GM12878 (cell line): Measurements from ENCODE around the gene MED22. TPM values are rescaled to one million over a fixed set of nuclear protein-coding genes. Genes with fewer than 3 reads are reported as not detected.

ENCODE experiments used
- ATAC-seq: fragments of 200-7000 bp; cut with Tn5 transposase; 3 replicates; pipeline ENCODE4 v1.9.1; 2020; ENCODE audit warnings: mild to moderate bottlenecking, moderate library complexity
- BruUV-seq: library from RNA; stranded (reverse); fragments of 400-500 nt; replicated peaks from 2 replicates; lab custom pipeline; 2021; lab: Mats Ljungman, UMichigan
- CTCF ChIA-PET: fragments of 300-600 bp; sonication (Branson Sonifier 250); formaldehyde crosslinking; extraction: SDS; loops from one replicate; lab custom pipeline; 2021; ENCODE audit warnings: inconsistent platforms; lab: Yijun Ruan, JAX
- POLR2A ChIA-PET: fragments of 350-600 bp; formaldehyde crosslinking; extraction: SDS; loops from one replicate; lab custom pipeline; 2021; ENCODE audit warnings: inconsistent platforms; lab: Charles Lee
- RAD21 ChIA-PET: fragments of 300-600 bp; sonication (Branson Sonifier 250); formaldehyde crosslinking; loops from one replicate; lab custom pipeline; 2023; ENCODE audit warnings: antibody characterized with exemption; ENCODE audit not compliant: unreplicated experiment; lab: Charles Lee
- SMC1A ChIA-PET: fragments of 300-600 bp; sonication (Branson Sonifier 250); formaldehyde crosslinking; loops from one replicate; lab custom pipeline; 2023; ENCODE audit not compliant: unreplicated experiment, uncharacterized antibody; lab: Charles Lee
- DNase-seq: peaks from one replicate; pipeline ENCODE4 v3.0.0-alpha.2; 2011; ENCODE audit warnings: low read depth, low spot score
- FAIRE-seq: peaks from 3 replicates; lab custom pipeline; 2011; peaks lifted over from hg19 to GRCh38; lab: Jason Lieb, UNC
- H2AFZ ChIP-seq: 2 replicates; pipeline ENCODE4 v1.6.0; 2011; ENCODE audit warnings: low read depth, low read length, control low read depth; ENCODE audit not compliant: control insufficient read depth
- H3K27ac ChIP-seq: 2 replicates; pipeline ENCODE4 v1.5.1; 2011; ENCODE audit warnings: control low read depth; ENCODE audit not compliant: control insufficient read depth, insufficient read depth
- H3K27me3 ChIP-seq, 2 experiments: replicated peaks in 1 of 2; 2 replicates each; pipeline versions ENCODE4 v1.6.0 to v1.6.1; 2011; ENCODE audit warnings: low read length in 1 of 2; ENCODE audit not compliant: control insufficient read depth in 2 of 2, insufficient read depth in 2 of 2
- H3K36me3 ChIP-seq, 2 experiments: 2 replicates each; pipeline ENCODE4 v1.5.1; 2011; ENCODE audit warnings: low read length in 1 of 2; ENCODE audit not compliant: control insufficient read depth in 2 of 2, insufficient read depth in 2 of 2
- H3K4me1 ChIP-seq: 2 replicates; pipeline ENCODE4 v1.6.1; 2011; ENCODE audit warnings: mild to moderate bottlenecking, low read length, moderate library complexity, mixed read lengths; ENCODE audit not compliant: control insufficient read depth, insufficient read depth
- H3K4me2 ChIP-seq: 2 replicates; pipeline ENCODE4 v1.6.0; 2011; ENCODE audit warnings: control low read depth; ENCODE audit not compliant: control insufficient read depth, insufficient read depth
- H3K4me3 ChIP-seq: fragments of 200-600 bp; sonication (generic); 2 replicates; pipeline ENCODE4 v1.5.1; 2016
- H3K79me2 ChIP-seq: 2 replicates; pipeline ENCODE4 v1.6.0; 2011; ENCODE audit warnings: low read length; ENCODE audit not compliant: control insufficient read depth, insufficient read depth
- H3K9ac ChIP-seq: 2 replicates; pipeline ENCODE4 v1.8.0; 2011; ENCODE audit warnings: low read length, control low read depth, mixed read lengths; ENCODE audit not compliant: control insufficient read depth, insufficient read depth
- H3K9me3 ChIP-seq: replicated peaks from 3 replicates; pipeline ENCODE4 v1.5.1; 2011; ENCODE audit warnings: mild to moderate bottlenecking, low read length; ENCODE audit not compliant: control insufficient read depth, insufficient read depth
- H4K20me1 ChIP-seq: 2 replicates; pipeline ENCODE4 v1.6.0; 2011; ENCODE audit not compliant: control insufficient read depth, insufficient read depth
- EP300 ChIP-seq, 2 experiments: fragments of 150-350 bp in 1 of 2; IDR thresholded peaks; 2 replicates each; pipeline ENCODE4 v1.6.1; 2011 to 2012; ENCODE audit warnings: low read depth in 2 of 2, low read length in 2 of 2, borderline replicate concordance in 1 of 2, improper control_type of control experiment in 1 of 2, inconsistent platforms in 1 of 2; ENCODE audit not compliant: control insufficient read depth in 1 of 2
- ETV6 ChIP-seq, 2 experiments: fragments of 450-650 bp in 1 of 2; IDR thresholded peaks in 1 of 2; conservative IDR thresholded peaks in 1 of 2; 2 replicates each; pipeline ENCODE4 v1.6.1; 2014; ENCODE audit warnings: antibody characterized with exemption in 1 of 2, borderline replicate concordance in 1 of 2, low read depth in 1 of 2, mild to moderate bottlenecking in 1 of 2, moderate library complexity in 1 of 2
- KLF5 ChIP-seq: fragments of 450-650 bp; IDR thresholded peaks from 2 replicates; pipeline ENCODE4 v1.6.1; 2014; ENCODE audit warnings: mild to moderate bottlenecking; ENCODE audit not compliant: partially characterized antibody
- POLR2A ChIP-seq: IDR thresholded peaks from 2 replicates; pipeline ENCODE4 v1.6.1; 2011; ENCODE audit warnings: low read depth, mild to moderate bottlenecking, low read length
- RFX5 ChIP-seq: IDR thresholded peaks from 2 replicates; pipeline ENCODE4 v1.6.1; 2011; ENCODE audit warnings: low read depth, low read length, improper control_type of control experiment
- WGBS: methylation state at CpG from one replicate; pipeline ENCODE4 v1.1.6; 2016; ENCODE audit warnings: low lambda C conversion rate; ENCODE audit not compliant: insufficient replicate concordance, insufficient coverage; ENCODE audit errors: missing lambda C conversion rate; 5-methylcytosine and 5-hydroxymethylcytosine counted together
- in situ Hi-C: fragments of 300-500 bp; cut with MboI; formaldehyde crosslinking; loops from 9 replicates; pipeline ENCODE4 v1.14.3; 2018; ENCODE audit warnings: mixed read lengths
- intact Hi-C: fragments of 100-400 bp; cut with micrococcal nuclease; formaldehyde crosslinking; loops from one replicate; pipeline ENCODE4 v1.14.2; 2022; ENCODE audit not compliant: unreplicated experiment
- polyA plus RNA-seq, 11 experiments: library from polyadenylated mRNA; depleted of rRNA in 4 of 11; unstranded in 6 of 11; stranded (reverse) in 5 of 11; fragments of >200 nt; fragmentation: Nextera tagmentation in 4 of 11; fragmentation: Illumina TruSeq in 1 of 11; extraction: Ambion mirVana in 4 of 11; extraction: Trizol in 1 of 11; gene quantifications; 1 replicate in 1 of 11; 2 replicates in 10 of 11; pipeline versions ENCODE4 v1.2.1 to v1.2.3, GENCODE V29; 2011 to 2016; ENCODE audit warnings: inconsistent platforms in 2 of 11, missing spikeins in 2 of 11, low read depth in 1 of 11
- total RNA-seq, 4 experiments: library from RNA; depleted of rRNA in 3 of 4; stranded (reverse); fragments of >200 nt in 3 of 4; fragmentation: Illumina TruSeq in 1 of 4; extraction: Trizol in 1 of 4; gene quantifications; 2 replicates each; pipeline versions ENCODE4 v1.2.1 to v1.2.3, GENCODE V29; 2013 to 2021
- TF ChIP-seq, protein P1 (sequence below): fragments of 450-650 bp; formaldehyde crosslinking; IDR thresholded peaks from 2 replicates; pipeline ENCODE4 v1.5.0; 2022; ENCODE audit warnings: mild to moderate bottlenecking, missing genetic modification characterization

The MED22 gene
- total and polyA plus RNA-seq, 10 of the 15 experiments (the other 5 are each of a cell fraction or from before 2014, with no cell fraction given) = 1.4 to 42.1 (median 24.6) TPM

DNA sequence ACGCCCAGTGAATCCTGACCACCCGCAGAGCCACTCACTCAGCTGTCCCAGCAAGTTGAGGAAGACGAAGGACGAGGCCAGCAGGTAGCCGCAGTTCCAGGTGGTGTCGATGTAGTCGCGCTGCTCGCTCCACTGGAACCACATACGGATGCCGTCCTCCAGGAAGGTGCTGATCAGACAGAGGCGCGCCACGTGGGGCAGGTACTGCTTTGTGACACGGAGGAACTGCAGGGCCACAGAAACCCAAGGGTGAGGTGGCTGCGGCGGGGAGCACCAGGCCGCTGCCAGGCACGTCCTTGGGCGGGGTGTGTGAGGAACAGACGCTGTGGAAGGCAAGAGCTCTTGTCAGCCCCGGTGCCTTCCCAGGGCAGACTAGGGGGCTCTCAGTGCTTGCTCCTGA is 19.3 kb upstream of the MED22 start:
- Histone ChIP-seq H3K9me3 (no peaks in the 10 kb centered on the region), H3K4me2 (no peak overlapping the region), H3K4me1 (peaks cover 15% of the 10 kb centered on the region), H3K36me3 (peaks cover 40 to 50% of the 10 kb centered on the region in 2 experiments), H3K9ac (no peak overlapping the region), H3K27ac (no peak overlapping the region), H3K27me3 (no peaks in the 10 kb centered on the region), H3K79me2 (peaks cover 52% of the 10 kb centered on the region), H4K20me1 (peaks cover 37% of the 10 kb centered on the region), H2AFZ (no peak overlapping the region), H3K4me3 (no peak overlapping the region)
- ChIA-PET SMC1A (no interaction called here), CTCF (interaction anchor here (0.9 kb wide), 1 partner anchor 32 kb away, joined by 3 read pairs; no protein-coding TSS in a partner anchor), RAD21 (no interaction called here), POLR2A (interaction anchor here (1.0 kb wide), 1 partner anchor 10 kb away, joined by 4 read pairs; no protein-coding TSS in a partner anchor)
- WGBS = 92% methylated on average over 22 of the region's 22 CpGs
- intact Hi-C loops (no loop called here), in situ Hi-C loops (no loop called here)
- ATAC-seq (no peak), DNase-seq (no peak), FAIRE-seq (no peak)
- TF ChIP-seq, protein P1, sequence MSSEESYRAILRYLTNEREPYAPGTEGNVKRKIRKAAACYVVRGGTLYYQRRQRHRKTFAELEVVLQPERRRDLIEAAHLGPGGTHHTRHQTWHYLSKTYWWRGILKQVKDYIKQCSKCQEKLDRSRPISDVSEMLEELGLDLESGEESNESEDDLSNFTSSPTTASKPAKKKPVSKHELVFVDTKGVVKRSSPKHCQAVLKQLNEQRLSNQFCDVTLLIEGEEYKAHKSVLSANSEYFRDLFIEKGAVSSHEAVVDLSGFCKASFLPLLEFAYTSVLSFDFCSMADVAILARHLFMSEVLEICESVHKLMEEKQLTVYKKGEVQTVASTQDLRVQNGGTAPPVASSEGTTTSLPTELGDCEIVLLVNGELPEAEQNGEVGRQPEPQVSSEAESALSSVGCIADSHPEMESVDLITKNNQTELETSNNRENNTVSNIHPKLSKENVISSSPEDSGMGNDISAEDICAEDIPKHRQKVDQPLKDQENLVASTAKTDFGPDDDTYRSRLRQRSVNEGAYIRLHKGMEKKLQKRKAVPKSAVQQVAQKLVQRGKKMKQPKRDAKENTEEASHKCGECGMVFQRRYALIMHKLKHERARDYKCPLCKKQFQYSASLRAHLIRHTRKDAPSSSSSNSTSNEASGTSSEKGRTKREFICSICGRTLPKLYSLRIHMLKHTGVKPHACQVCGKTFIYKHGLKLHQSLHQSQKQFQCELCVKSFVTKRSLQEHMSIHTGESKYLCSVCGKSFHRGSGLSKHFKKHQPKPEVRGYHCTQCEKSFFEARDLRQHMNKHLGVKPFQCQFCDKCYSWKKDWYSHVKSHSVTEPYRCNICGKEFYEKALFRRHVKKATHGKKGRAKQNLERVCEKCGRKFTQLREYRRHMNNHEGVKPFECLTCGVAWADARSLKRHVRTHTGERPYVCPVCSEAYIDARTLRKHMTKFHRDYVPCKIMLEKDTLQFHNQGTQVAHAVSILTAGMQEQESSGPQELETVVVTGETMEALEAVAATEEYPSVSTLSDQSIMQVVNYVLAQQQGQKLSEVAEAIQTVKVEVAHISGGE = no peak
- TF ChIP-seq EP300 (IDR thresholded peaks at IDR 0.05; ENCODE audit: borderline replicate concordance in 1 of 2, control insufficient read depth in 1 of 2, low read depth in 2 of 2, low read length in 2 of 2) = no peak
- no peak for TF ChIP-seq RFX5
- no peak for TF ChIP-seq ETV6 (conservative IDR thresholded peaks at IDR 0.05 in 1 of 2, IDR thresholded peaks at IDR 0.05 in 1 of 2; ENCODE audit: borderline replicate concordance in 1 of 2, low read depth in 1 of 2)
- no peak for TF ChIP-seq KLF5
- 0 out of 2 replicates have a peak, but pooled peaks have one; percentile 34 for TF ChIP-seq POLR2A
- BruUV-seq = no TSS peak
